VCaP (cell line): Measurements from ENCODE around the gene CDCA3.

Source experiments
- H3K27ac ChIP-seq: fragments of 450-650 bp; 2 replicates; pipeline ENCODE4 v1.5.1; 2017
- CTCF ChIP-seq: fragments of 450-650 bp; conservative IDR thresholded peaks from 2 replicates; pipeline ENCODE4 v1.5.1; 2017; ENCODE audit warnings: mild to moderate bottlenecking, moderate library complexity

Gene CDCA3

GRCh38 chr12:6861391-6861790 lies 10.3 kb upstream of the CDCA3 start:
- no peak for TF ChIP-seq CTCF
- H3K27ac ChIP-seq, result no peak overlapping the region

GRCh38 chr12:6860942-6861341 lies 9.9 kb upstream of the CDCA3 start:
- no peak for TF ChIP-seq CTCF
- no peak overlapping the region for H3K27ac ChIP-seq

- TF ChIP-seq CTCF, result no peak
- H3K27ac ChIP-seq, result no peak overlapping the region
These were observed 9.0 kb upstream of the CDCA3 start for GRCh38 chr12:6860116-6860515.

GRCh38 chr12:6858799-6859198 lies 7.7 kb upstream of the CDCA3 start:
- TF ChIP-seq CTCF, result no peak

GRCh38 chr12:6855322-6855721 lies 4.2 kb upstream of the CDCA3 start:
- H3K27ac ChIP-seq, result no peak overlapping the region
- TF ChIP-seq CTCF, result no peak

More at GRCh38 chr12:6858799-6859198, 7.7 kb upstream of the CDCA3 start:
- H3K27ac ChIP-seq, result no peak overlapping the region

GRCh38 chr12:6854036-6854435 lies 3.0 kb upstream of the CDCA3 start:
- no peak for TF ChIP-seq CTCF
- H3K27ac ChIP-seq, result peak overlapping the region; percentile 87

GRCh38 chr12:6853626-6854025 lies 2.5 kb upstream of the CDCA3 start:
- no peak for TF ChIP-seq CTCF
- H3K27ac ChIP-seq, result peak overlapping the region; percentile 87
